Lower lobe of right lung (tissue), 2 donors: ENCODE data around the gene NEIL1. TPM values are rescaled to one million over a fixed set of nuclear protein-coding genes. Genes with fewer than 3 reads are reported as not detected.
"Not testable (repeated sequence)": the region's sequence is repeated elsewhere in the genome, so short reads cannot be mapped to it uniquely, and the experiment has no call there.

Experiments
- ATAC-seq, 2 donors: fragments of 200-7000 bp; cut with Tn5 transposase; one replicate each; pipeline ENCODE4 v1.9.1; 2020 to 2022; ENCODE audit warnings: mild to moderate bottlenecking in 2 of 2, moderate library complexity in 2 of 2
- DNase-seq: peaks from one replicate; pipeline ENCODE4 v3.0.0-alpha.2; 2020
- H3K27ac ChIP-seq: fragments of 200-600 bp; one replicate; pipeline ENCODE4 v1.8.0; 2022
- H3K27me3 ChIP-seq: fragments of 200-600 bp; one replicate; pipeline ENCODE4 v1.8.0; 2022; ENCODE audit warnings: low read depth
- H3K36me3 ChIP-seq: fragments of 200-600 bp; one replicate; pipeline ENCODE4 v1.8.0; 2022; ENCODE audit warnings: mild to moderate bottlenecking
- H3K4me1 ChIP-seq: fragments of 200-600 bp; one replicate; pipeline ENCODE4 v1.8.0; 2022
- H3K4me3 ChIP-seq: fragments of 200-600 bp; one replicate; pipeline ENCODE4 v1.8.0; 2022; ENCODE audit warnings: mild to moderate bottlenecking
- H3K9me3 ChIP-seq: fragments of 200-600 bp; one replicate; pipeline ENCODE4 v1.8.0; 2022
- intact Hi-C: fragments of 100-400 bp; cut with DNase I; formaldehyde crosslinking; loops from one replicate; pipeline ENCODE4 v1.11.0; 2022
- total RNA-seq: library from RNA; stranded (reverse); fragmentation: NEBNext Ultra II Directional; extraction: Animal tissue kit (Norgen Biotek cat#: 25700); gene quantifications from one replicate; pipeline ENCODE4 v1.2.1, GENCODE V29; 2021
- TF ChIP-seq, protein P1 (sequence below): fragments of 200-600 bp; IDR thresholded peaks from one replicate; pipeline ENCODE4 v1.8.0; 2022; ENCODE audit warnings: antibody characterized with exemption, mild to moderate bottlenecking
- donor health status: DM: no; HTN: yes; CAD: no; lungs with severe emphysema.

The NEIL1 gene
- total RNA-seq, 1 donor from 2014 or later = 43.7 TPM

DNA sequence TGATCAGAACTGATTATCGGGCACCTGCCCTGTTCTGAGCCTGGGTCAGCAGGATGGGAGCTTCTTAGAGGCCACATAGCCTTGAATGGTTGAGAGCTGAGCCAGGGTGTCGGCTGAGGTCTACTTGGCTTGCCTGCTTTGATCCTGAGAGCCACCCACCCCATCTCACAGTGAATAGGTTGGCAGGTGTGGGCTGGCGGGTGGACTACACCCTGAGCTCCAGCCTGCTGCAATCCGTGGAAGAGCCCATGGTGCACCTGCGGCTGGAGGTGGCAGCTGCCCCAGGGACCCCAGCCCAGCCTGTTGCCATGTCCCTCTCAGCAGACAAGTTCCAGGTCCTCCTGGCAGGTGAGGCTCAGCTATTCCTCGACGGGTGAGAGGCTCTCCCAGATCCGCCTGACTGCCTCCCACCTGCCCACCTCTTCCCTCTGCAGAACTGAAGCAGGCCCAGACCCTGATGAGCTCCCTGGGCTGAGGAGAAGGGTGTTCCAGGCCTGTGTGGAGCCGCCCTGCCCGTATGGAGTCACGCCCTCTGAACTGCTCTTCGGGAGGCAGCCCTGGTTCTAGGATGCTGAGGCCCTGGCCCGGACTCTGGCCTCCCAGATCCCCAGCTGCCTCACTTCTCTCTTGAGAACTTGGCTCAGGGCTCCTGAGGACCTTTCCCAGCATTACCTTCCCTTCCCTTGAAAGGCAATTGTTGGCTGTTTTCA is 7.2 kb upstream of the NEIL1 start:
- Histone ChIP-seq H3K36me3 (peaks cover 22% of the 10 kb centered on the region), H3K4me1 (peaks cover 16% of the 10 kb centered on the region), H3K9me3 (no peaks in the 10 kb centered on the region), H3K4me3 (no peak overlapping the region), H3K27me3 (no peaks in the 10 kb centered on the region), H3K27ac (no peak overlapping the region)
- intact Hi-C loops = no loop called here
- TF ChIP-seq, protein P1, sequence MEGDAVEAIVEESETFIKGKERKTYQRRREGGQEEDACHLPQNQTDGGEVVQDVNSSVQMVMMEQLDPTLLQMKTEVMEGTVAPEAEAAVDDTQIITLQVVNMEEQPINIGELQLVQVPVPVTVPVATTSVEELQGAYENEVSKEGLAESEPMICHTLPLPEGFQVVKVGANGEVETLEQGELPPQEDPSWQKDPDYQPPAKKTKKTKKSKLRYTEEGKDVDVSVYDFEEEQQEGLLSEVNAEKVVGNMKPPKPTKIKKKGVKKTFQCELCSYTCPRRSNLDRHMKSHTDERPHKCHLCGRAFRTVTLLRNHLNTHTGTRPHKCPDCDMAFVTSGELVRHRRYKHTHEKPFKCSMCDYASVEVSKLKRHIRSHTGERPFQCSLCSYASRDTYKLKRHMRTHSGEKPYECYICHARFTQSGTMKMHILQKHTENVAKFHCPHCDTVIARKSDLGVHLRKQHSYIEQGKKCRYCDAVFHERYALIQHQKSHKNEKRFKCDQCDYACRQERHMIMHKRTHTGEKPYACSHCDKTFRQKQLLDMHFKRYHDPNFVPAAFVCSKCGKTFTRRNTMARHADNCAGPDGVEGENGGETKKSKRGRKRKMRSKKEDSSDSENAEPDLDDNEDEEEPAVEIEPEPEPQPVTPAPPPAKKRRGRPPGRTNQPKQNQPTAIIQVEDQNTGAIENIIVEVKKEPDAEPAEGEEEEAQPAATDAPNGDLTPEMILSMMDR = no peak
- ATAC-seq (no peak), DNase-seq (no peak)

DNA sequence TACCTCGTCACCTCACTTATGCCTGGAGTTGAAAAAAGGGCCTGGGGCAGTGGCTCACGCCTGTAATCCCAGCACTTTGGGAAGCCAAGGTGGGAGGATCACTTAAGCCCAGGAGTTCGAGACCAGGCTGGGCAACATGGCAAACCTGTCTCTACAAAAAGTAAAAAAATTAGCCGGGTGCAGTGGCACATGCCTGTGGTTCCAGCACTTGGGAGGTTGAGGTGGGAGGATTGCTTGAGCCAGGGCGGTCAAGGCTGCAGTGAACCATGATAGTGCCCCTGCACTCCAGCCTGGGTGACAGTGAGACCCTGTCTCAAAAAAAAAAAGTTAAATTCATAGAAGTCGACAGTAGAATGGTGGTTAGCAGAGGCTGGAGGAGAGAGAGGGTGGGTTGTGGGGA is 4.6 kb upstream of the NEIL1 start:
- TF ChIP-seq, protein P1 = no peak
- DNase-seq = no peak
- Histone ChIP-seq H3K27me3 (no peaks in the 10 kb centered on the region), H3K4me3 (no peak overlapping the region), H3K36me3 (peaks cover 22% of the 10 kb centered on the region), H3K27ac (no peak overlapping the region), H3K9me3 (no peaks in the 10 kb centered on the region), H3K4me1 (peaks cover 6% of the 10 kb centered on the region)
- intact Hi-C loops = no loop called here
- ATAC-seq = no peak

GRCh38 chr15:75343953-75344352 is 2.9 kb upstream of the NEIL1 start:
- intact Hi-C loops, H3K4me3 ChIP-seq, DNase-seq, H3K9me3 ChIP-seq, H3K27ac ChIP-seq, H3K27me3 ChIP-seq, ATAC-seq: not testable (repeated sequence)
- peaks cover 14% of the 10 kb centered on the region for H3K4me1 ChIP-seq
- H3K36me3 ChIP-seq = peaks cover 22% of the 10 kb centered on the region

GRCh38 chr15:75347222-75348033 is 589 bp downstream of the NEIL1 start:
- ATAC-seq (peak; percentile 85 to 89), DNase-seq (peak; percentile 79)
- H3K36me3 ChIP-seq = no peaks in the 10 kb centered on the region
- intact Hi-C loops = no loop called here
- no peaks in the 10 kb centered on the region for H3K9me3 ChIP-seq
- H3K27ac ChIP-seq = peak overlapping the region; percentile 81
- no peaks in the 10 kb centered on the region for H3K27me3 ChIP-seq
- TF ChIP-seq, protein P1 = no peak
- peak overlapping the region; percentile 90 for H3K4me3 ChIP-seq
- peaks cover 28% of the 10 kb centered on the region for H3K4me1 ChIP-seq

GRCh38 chr15:75348034-75348561 is 1.3 kb downstream of the NEIL1 start:
- peaks cover 28% of the 10 kb centered on the region for H3K4me1 ChIP-seq
- H3K4me3 ChIP-seq = peak overlapping the region; percentile 90
- H3K27me3 ChIP-seq = no peaks in the 10 kb centered on the region
- H3K9me3 ChIP-seq = no peaks in the 10 kb centered on the region
- DNase-seq (peak; percentile 51), ATAC-seq (peak; percentile 55 to 67)
- TF ChIP-seq, protein P1 = no peak
- peak overlapping the region; percentile 81 for H3K27ac ChIP-seq
- intact Hi-C loops = no loop called here
- H3K36me3 ChIP-seq = no peaks in the 10 kb centered on the region
